ENCODE data around the gene F2RL2.

DNA sequence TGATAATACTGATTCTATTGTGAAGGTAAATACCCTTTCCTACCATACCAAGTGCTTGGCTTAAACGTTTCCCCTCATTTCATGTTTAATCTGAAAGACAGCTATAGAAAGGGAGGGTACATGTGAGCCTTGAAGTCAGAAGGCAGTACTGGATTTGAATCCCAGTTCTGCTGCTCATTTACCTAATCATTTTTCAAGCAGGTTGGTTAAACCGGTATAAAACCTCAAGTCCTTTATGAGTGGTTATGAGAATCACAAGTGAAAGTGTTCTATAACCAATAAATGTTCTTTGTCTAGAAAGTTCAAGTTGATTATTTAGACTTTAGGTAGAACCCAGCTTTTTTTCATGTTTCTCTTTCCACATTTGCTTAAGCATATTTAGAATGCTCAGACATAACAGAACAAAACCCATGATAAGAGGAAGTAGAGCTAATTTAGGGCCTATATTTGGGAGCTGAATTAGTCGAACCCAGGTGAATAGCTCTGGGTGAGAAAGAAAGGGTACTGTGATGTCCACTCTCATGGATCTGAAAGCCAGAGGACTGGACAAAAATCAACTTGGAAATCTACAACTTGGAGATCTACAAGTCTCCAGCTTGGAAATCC lies 29.7 kb upstream of the F2RL2 start:
- TF ChIP-seq, protein P1, sequence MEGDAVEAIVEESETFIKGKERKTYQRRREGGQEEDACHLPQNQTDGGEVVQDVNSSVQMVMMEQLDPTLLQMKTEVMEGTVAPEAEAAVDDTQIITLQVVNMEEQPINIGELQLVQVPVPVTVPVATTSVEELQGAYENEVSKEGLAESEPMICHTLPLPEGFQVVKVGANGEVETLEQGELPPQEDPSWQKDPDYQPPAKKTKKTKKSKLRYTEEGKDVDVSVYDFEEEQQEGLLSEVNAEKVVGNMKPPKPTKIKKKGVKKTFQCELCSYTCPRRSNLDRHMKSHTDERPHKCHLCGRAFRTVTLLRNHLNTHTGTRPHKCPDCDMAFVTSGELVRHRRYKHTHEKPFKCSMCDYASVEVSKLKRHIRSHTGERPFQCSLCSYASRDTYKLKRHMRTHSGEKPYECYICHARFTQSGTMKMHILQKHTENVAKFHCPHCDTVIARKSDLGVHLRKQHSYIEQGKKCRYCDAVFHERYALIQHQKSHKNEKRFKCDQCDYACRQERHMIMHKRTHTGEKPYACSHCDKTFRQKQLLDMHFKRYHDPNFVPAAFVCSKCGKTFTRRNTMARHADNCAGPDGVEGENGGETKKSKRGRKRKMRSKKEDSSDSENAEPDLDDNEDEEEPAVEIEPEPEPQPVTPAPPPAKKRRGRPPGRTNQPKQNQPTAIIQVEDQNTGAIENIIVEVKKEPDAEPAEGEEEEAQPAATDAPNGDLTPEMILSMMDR (IDR thresholded peaks at IDR 0.05): no peak
- TF ChIP-seq POLR2A (IDR thresholded peaks at IDR 0.05): no peak
